Type B pancreatic cell (in vitro differentiated cells): ENCODE results near the gene SUPT20H. TPM values are rescaled to one million over a fixed set of nuclear protein-coding genes. Genes with fewer than 3 reads are reported as not detected.

Source experiments
- DNase-seq: peaks from one replicate; pipeline ENCODE4 v3.0.0; 2021; ENCODE audit warnings: mixed read lengths; ENCODE audit not compliant: unreplicated experiment; ENCODE audit errors: extremely low spot score
- H3K27ac Mint-ChIP-seq: 2 replicates; pipeline ENCODE4 v1.8.0; 2021; ENCODE audit warnings: mild to moderate bottlenecking, mixed read lengths
- H3K27me3 Mint-ChIP-seq: 2 replicates; pipeline ENCODE4 v1.8.0; 2021; ENCODE audit warnings: mixed read lengths
- H3K36me3 Mint-ChIP-seq: 2 replicates; pipeline ENCODE4 v1.8.0; 2021; ENCODE audit warnings: mixed read lengths
- H3K4me1 Mint-ChIP-seq: one replicate; pipeline ENCODE4 v1.8.0; 2021; ENCODE audit warnings: mixed read lengths; ENCODE audit not compliant: unreplicated experiment
- H3K4me3 Mint-ChIP-seq: 2 replicates; pipeline ENCODE4 v1.8.0; 2021; ENCODE audit warnings: mild to moderate bottlenecking, mixed read lengths
- H3K9me3 Mint-ChIP-seq: 2 replicates; pipeline ENCODE4 v1.8.0; 2021; ENCODE audit warnings: mixed read lengths
- CTCF ChIP-seq: fragments of 200-600 bp; sonication (generic); conservative IDR thresholded peaks from 2 replicates; pipeline ENCODE4 v1.5.0; 2021; ENCODE audit warnings: antibody characterized with exemption, mild to moderate bottlenecking
- total RNA-seq: library from RNA; stranded (reverse); gene quantifications from 2 replicates; pipeline ENCODE4 v1.2.1, GENCODE V29; 2021; ENCODE audit warnings: low replicate concordance

SUPT20H gene
- total RNA-seq, 1 donor from 2014 or later: 91.0 TPM

GRCh38 chr13:37105251-37105714, 45.8 kb upstream of the SUPT20H start, which contains the start of gene CSNK1A1L:
TSS of gene CSNK1A1L (minus strand) at chr13:37105664. CDS start at chr13:37105256, 408 bp downstream.
- Mint-ChIP-seq H3K27ac (no peak within 1 kb of the TSS), H3K27me3 (no peaks in the 10 kb centered on the region), H3K9me3 (no peaks in the 10 kb centered on the region), H3K4me3 (no peak within 1 kb of the TSS), H3K36me3 (no peaks in the 10 kb centered on the region), H3K4me1 (peaks cover 3% of the 10 kb centered on the region)
- TF ChIP-seq CTCF: no peak
- no peak for DNase-seq

- no peaks in the 10 kb centered on the region for H3K36me3 Mint-ChIP-seq
- no peak for TF ChIP-seq CTCF
- DNase-seq: no peak
These were observed 43.4 kb upstream of the SUPT20H start for GRCh38 chr13:37102896-37103295.

GRCh38 chr13:37101201-37101600, 41.7 kb upstream of the SUPT20H start:
- DNase-seq: no peak
- Mint-ChIP-seq H3K36me3 (no peaks in the 10 kb centered on the region), H3K4me3 (no peak overlapping the region), H3K9me3 (no peaks in the 10 kb centered on the region), H3K27me3 (no peaks in the 10 kb centered on the region), H3K4me1 (no peaks in the 10 kb centered on the region), H3K27ac (no peak overlapping the region)
- no peak for TF ChIP-seq CTCF

More at GRCh38 chr13:37102896-37103295, 43.4 kb upstream of the SUPT20H start:
- Mint-ChIP-seq H3K4me3 (no peak overlapping the region), H3K9me3 (no peaks in the 10 kb centered on the region), H3K27ac (no peak overlapping the region), H3K27me3 (no peaks in the 10 kb centered on the region), H3K4me1 (no peaks in the 10 kb centered on the region)

- no peaks in the 10 kb centered on the region for H3K27me3 Mint-ChIP-seq
- H3K4me3 Mint-ChIP-seq: no peak overlapping the region
- no peaks in the 10 kb centered on the region for H3K9me3 Mint-ChIP-seq
- DNase-seq: no peak
- no peaks in the 10 kb centered on the region for H3K4me1 Mint-ChIP-seq
- no peak overlapping the region for H3K27ac Mint-ChIP-seq
- H3K36me3 Mint-ChIP-seq: no peaks in the 10 kb centered on the region
- no peak for TF ChIP-seq CTCF
These were observed 41.2 kb upstream of the SUPT20H start for GRCh38 chr13:37100731-37101130.

GRCh38 chr13:37097076-37097475, 37.6 kb upstream of the SUPT20H start:
- no peak for DNase-seq
- H3K9me3 Mint-ChIP-seq: no peaks in the 10 kb centered on the region

More at GRCh38 chr13:37097076-37097475, 37.6 kb upstream of the SUPT20H start:
- Mint-ChIP-seq H3K36me3 (no peaks in the 10 kb centered on the region), H3K4me1 (no peaks in the 10 kb centered on the region), H3K4me3 (no peak overlapping the region), H3K27ac (no peak overlapping the region), H3K27me3 (no peaks in the 10 kb centered on the region)
- no peak for TF ChIP-seq CTCF
